NCI-H2196 treated with DMSO at 0.1 percent for 48 hours (cell line): Measurements from ENCODE around the gene AARS2.
"Not testable (repeated sequence)": the region's sequence is repeated elsewhere in the genome, so short reads cannot be mapped to it uniquely, and the experiment has no call there.

Experiments
- DNase-seq: peaks from one replicate; lab custom pipeline; 2025; ENCODE audit not compliant: unreplicated experiment; lab: John Stamatoyannopoulos, UW

AARS2 gene

DNA sequence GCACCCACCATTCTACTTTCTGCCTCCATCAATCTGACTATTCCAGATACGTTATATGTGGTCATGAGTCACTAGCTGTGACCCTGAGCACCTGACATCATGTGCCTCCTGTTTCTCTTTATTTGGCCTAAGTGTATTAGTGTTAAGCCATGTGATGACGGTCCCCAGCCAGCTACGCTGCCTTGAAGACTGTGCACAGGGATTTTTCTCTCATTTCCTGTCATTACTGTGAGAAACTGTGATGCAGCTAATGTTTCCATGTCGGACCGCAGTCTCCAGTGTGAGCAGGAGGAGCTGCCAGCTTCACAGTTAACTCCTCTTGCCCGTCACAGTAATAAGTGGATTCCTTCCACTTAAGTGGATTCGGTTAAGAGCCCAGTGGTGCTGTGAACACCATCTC lies 19.4 kb upstream of the AARS2 start:
- DNase-seq, result no peak

- DNase-seq, result no peak
Observed at GRCh38 chr6:44329858-44330257, 16.7 kb upstream of the AARS2 start.

DNA sequence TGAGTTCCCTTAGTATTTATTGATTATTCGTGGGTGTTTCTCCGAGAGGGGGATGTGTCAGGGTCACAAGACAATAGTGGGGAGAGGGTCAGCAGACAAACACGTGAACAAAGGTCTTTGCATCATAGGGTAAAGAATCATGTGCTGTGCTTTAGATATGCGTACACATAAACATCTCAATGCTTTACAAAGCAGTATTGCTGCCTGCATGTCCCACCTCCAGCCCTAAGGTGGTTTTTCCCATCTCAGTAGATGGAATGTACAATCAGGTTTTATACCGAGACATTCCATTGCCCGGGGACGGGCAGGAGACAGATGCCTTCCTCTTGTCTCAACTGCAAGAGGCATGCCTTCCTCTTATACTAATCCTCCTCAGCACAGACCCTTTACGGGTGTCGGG lies 15.1 kb upstream of the AARS2 start:
- DNase-seq, result not testable (repeated sequence)

DNA sequence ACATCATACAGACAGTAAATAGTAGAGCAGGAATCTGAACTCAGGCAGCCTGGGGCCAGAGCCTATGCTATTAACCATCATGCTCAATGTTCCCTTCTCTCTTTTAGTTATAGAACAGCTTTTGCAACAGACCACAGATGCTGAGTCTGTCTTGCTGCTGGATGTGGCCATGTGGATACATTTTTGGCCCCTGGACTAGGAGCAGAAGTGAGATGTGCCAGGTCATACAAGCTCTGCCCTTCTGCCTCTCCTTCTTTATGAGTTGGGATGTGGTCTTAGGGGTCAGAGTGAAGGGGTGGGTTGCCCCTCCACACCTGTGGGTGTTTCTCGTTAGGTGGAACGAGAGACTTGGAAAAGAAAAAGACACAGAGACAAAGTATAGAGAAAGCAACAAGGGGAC lies 14.6 kb upstream of the AARS2 start:
- no peak for DNase-seq

- no peak for DNase-seq
Observed at GRCh38 chr6:44327096-44327495, 13.9 kb upstream of the AARS2 start.

DNA sequence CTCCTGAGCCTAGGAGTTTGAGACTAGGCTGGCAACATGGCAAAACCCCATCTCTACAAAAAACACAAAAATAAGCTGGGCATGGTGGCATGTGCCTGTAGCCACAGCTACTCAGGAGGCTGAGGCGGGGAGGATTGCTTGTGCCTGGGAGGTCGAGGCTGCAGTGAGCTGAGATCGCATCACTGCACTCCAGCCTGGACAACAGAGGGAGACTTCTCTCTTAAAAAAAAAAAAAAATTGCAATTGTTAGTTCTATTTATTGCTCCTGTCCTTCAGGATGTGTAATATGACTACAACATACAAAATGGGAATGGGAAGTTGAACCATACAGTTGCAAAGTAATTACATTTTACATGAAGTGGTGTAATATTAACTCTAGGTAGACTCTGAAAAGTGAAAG lies 8.1 kb upstream of the AARS2 start:
- DNase-seq, result no peak

GRCh38 chr6:44317136-44317631 lies 4.0 kb upstream of the AARS2 start:
- not testable (repeated sequence) for DNase-seq

DNA sequence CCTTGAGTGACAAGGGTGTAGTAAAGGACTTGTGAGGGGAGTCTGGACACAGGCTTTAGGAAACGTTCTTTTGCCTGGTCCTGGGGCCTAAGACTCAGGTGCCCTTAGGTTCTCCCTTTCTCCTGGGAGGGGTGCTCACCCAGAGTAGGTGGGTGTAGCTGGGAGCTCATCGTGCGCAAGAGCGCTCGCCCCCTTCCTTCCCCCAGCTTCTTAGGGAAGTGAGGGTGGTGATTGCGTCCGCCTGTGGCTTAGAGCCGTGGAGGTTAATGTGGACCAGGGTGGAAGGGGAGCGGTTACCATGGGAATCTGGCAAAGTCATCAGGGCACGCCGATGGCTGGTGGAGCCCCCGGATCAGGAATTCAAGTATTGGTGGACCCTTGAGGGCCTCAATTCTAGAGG lies 3.3 kb upstream of the AARS2 start:
- DNase-seq, result no peak

GRCh38 chr6:44315951-44316350 lies 2.8 kb upstream of the AARS2 start:
- DNase-seq, result no peak

DNA sequence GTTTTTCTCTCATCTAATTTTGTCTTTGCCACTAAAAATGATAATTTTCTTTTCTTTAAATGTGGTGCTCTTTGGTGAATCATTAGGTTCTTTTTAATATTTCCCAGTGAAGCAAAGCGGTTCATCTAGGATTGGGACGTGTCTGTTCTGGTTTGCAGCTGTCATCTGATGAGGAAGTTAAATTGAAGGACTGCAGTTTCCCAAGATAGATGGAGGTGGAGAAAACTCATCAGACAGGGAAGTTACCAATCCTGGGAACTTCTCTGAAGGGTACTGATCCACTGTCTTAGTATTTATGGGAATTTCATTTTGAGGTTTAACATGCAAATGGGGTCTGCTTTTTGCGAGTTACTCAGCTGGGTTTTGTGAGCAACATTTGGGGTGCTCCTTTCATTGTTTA lies 2.4 kb upstream of the AARS2 start:
- no peak for DNase-seq

DNA sequence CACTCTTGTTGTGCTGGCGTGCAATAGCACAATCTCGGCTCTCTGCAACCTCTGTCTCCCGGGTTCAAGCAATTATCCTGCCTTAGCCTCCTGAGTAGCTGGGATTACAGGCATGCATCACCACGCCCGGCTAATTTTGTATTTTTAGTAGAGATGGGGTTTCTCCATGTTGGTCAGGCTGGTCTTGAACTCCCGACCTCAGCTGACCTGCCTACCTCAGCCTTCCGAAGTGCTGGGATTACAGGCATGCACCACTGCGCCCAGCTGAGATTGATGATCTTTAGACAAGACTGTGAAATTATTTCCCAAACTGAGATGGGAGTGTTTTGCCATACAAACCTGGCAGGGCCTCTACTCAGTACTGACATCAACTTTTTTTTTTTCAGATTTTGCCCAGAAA lies 1.5 kb upstream of the AARS2 start:
- DNase-seq, result not testable (repeated sequence)

DNA sequence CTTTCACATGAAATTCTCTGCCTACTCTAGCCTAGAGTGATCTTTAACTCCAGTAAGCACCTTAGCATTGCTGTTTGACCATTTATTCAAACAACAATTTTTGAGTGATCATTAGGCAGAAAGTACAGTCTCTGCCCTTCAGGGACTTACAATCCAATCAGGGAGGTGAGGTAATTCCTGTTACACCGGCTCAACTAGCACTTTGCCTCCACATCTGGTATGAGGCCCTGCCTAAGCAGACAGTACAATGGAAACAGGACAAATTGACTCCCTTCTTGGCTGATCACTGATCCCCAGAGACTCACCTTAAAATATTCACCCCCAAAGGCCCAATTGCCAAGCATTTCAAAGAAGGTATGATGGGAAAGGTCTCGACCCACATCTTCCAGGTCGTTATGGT lies 1.4 kb downstream of the AARS2 start:
- DNase-seq, result no peak

DNA sequence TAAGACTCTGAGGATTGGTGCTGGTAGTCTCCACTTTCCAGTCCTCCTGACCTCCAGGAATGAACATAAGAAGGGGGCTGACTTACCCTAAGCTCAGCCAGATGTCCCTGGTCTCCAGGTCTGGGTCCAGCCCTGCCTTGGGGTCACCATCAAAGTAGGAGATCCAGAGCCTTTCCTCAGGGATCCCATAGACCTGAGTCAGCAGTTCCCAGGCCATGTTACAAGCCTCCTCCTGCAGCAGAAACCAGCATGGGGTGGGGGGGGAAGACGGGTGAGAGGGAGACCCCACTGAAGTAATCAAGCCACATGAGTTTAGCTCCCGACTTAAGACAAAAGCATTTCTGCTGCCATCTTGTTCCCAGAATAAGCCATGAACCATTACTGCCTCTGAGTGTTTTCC lies 1.8 kb downstream of the AARS2 start:
- no peak for DNase-seq

DNA sequence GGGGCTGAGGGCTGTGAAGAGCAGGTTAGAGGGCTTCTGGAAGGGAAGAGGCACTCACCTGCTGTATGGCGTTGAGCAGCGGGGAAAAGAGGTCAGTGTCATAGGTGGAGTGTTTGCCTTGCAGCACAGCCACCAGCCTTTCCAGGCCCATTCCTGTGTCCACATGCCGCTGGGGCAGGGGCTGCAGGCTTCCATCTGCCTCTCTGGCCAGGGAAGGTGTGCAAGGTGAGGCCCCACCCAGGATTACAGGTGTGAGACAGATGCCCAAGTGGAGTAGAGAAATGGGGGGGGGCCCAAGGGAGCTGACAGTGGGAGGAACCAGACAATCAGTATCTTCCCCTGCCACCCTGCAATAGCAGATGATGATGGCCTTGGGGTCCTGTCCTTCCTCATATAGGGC lies 2.9 kb downstream of the AARS2 start:
- no peak for DNase-seq

GRCh38 chr6:44309631-44310030 lies 3.5 kb downstream of the AARS2 start:
- no peak for DNase-seq

DNA sequence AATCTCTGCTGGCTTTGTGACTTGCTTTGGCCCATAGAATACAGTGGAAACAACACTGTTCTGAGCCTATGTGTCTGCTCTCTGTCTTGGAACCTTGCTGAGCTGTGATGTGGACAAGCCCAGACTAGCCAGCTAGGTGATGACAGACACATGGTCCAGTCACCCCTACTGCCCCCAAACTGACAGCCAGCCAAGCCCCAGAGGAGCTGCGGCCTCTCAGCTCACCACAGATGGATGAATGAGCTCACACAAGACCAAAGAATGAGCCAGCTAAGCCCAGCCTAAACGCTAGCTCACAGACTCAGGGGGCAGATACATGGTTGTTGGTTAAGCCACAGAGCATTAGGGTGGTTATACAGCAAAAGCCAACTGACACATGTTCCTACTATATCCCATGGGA lies 4.1 kb downstream of the AARS2 start:
- DNase-seq, result no peak

DNA sequence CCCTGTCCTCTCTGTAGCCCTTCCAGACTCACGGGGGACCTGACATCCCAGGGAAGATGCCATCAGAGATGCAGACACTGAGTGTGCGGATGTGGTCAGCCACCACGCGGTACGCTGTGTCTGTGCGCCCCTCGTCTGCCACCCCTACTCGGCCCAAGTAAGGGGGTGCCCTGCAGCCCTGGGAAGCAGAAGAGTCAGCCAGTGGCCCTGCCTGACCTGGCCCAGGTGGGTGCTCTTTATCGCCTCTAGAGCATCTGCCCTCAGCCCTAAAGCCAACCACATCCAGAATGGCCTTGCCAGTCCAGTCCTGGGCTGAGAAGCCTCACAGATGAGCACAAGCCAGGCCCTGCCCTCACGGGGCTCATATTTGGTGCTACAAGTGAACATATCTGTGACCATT lies 5.9 kb downstream of the AARS2 start:
- no peak for DNase-seq

DNA sequence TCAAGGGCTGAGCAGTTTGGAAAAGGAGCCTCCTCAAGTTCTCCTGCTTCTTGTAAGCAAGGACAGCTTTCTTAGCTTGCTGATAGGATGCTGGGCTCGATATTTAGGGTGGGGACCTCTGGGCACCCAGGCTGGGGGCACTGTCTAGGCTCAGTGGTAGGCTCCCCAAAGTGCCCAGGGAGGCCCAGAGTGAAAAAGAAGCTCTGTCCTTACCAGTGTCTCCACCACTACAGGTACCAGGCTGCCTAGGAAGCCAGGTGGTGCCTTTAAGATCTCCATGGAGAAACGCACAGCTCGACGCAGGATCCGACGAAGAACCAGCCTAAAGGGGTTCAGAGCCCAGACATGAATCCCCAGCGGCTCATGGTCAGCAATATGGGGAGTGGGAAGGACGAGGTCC lies 6.4 kb downstream of the AARS2 start:
- DNase-seq, result no peak

GRCh38 chr6:44305200-44305725 lies 7.9 kb downstream of the AARS2 start:
- no peak for DNase-seq

GRCh38 chr6:44304282-44305199 lies 8.6 kb downstream of the AARS2 start:
- no peak for DNase-seq

DNA sequence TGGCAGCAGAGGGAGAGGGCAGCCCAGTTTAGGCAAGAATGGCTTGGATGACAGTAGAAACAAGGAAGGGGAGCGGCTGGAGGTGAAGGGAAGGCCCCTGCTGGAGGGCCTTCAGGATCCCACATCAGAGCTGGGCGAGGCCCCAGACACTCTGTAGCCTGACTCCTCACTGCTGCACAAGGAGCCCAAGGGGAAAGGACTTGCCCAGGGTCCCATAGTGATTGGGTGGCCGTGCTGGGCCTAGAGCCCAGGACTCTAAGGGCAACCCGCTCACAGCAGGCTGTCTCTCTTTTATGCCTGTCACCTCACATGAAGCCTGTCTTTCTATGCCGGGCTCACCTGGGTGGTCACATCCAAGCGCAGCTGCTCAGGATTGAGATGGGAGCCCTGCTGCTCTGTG lies 9.3 kb downstream of the AARS2 start:
- DNase-seq, result no peak

DNA sequence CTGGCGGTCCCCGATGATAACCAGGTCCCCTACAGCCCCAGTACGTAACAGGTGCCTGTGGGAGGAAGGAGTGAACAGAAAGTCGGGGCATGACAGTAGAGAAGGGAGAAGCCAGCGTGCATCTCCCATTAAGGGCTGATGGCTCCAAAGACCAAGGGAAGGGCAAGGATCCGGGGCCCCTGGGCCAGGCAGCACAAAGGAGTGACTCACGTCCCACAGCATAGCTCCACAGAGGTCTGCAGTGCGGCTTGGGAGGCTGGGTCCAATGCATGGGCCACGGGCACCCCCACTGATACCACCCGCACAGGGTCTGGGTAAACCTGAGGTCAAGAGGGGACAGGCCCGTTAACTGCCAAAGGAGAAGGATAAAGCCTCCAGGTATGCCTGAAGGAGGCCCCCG lies 10.3 kb downstream of the AARS2 start:
- DNase-seq, result no peak
